ENCODE data around the gene PCDHA6. TPM values are rescaled to one million over a fixed set of nuclear protein-coding genes. Genes with fewer than 3 reads are reported as not detected.
"Not testable (repeated sequence)": the region's sequence is repeated elsewhere in the genome, so short reads cannot be mapped to it uniquely, and the experiment has no call there.

Gene PCDHA6
- total and polyA plus RNA-seq, 2 of the 8 experiments (the other 6 are each of a cell fraction or from before 2014, with no cell fraction given), result 0.71 to 7.1 TPM

GRCh38 chr5:140808241-140808888 is 19.4 kb upstream of the PCDHA6 start:
- not testable (repeated sequence) for H3K23me2 ChIP-seq (ENCODE audit: low read depth, low read length); H3K79me2 ChIP-seq (ENCODE audit: control insufficient read depth in 1 of 2, insufficient read depth in 2 of 2, low read length in 2 of 2); H3K27ac ChIP-seq (ENCODE audit: low read depth, low read length); H3K79me1 ChIP-seq (ENCODE audit: low read depth, low read length); H3K27me3 ChIP-seq (replicated peaks in 1 of 4; ENCODE audit: control insufficient read depth in 3 of 4, extremely low read depth in 1 of 4, insufficient read depth in 3 of 4, low read length in 3 of 4); H4K8ac ChIP-seq (ENCODE audit: extremely low read depth, insufficient read depth, low read length); DNase-seq (ENCODE audit: low read depth in 1 of 2, low spot score in 2 of 2); H3K4me3 ChIP-seq (ENCODE audit: extremely low read depth in 1 of 4, insufficient read depth in 2 of 4, low read depth in 3 of 4, low read length in 4 of 4); H3K36me3 ChIP-seq (ENCODE audit: control insufficient read depth in 2 of 4, insufficient read depth in 4 of 4, low read length in 3 of 4); H4K91ac ChIP-seq (replicated peaks; ENCODE audit: insufficient read length, low read length); FAIRE-seq; H2BK15ac ChIP-seq (ENCODE audit: low read length); H2AK5ac ChIP-seq (ENCODE audit: low read depth, low read length); H3K4me1 ChIP-seq (replicated peaks in 1 of 4; ENCODE audit: control insufficient read depth in 3 of 4, insufficient read depth in 4 of 4, low read length in 3 of 4); H2BK5ac ChIP-seq (ENCODE audit: low read depth, low read length); H3K23ac ChIP-seq (ENCODE audit: insufficient read length); H4K5ac ChIP-seq (ENCODE audit: insufficient read length, low read depth, low read length); H3K14ac ChIP-seq (ENCODE audit: insufficient read length); H3K18ac ChIP-seq (ENCODE audit: extremely low read depth, low read length); H2BK20ac ChIP-seq (ENCODE audit: low read length); H3K4ac ChIP-seq (replicated peaks; ENCODE audit: insufficient read length, low read depth, low read length); H3K9ac ChIP-seq (replicated peaks in 1 of 4; ENCODE audit: extremely low read depth in 1 of 4, low read depth in 3 of 4, low read length in 3 of 4); H2AFZ ChIP-seq (ENCODE audit: low read length); H2BK120ac ChIP-seq (replicated peaks; ENCODE audit: low read depth, low read length); H3K56ac ChIP-seq (replicated peaks; ENCODE audit: insufficient read length, low read depth, low read length); H3K9me3 ChIP-seq (ENCODE audit: insufficient read depth in 2 of 2, low read depth in 1 of 2, low read length in 1 of 2); H4K20me1 ChIP-seq (replicated peaks in 1 of 2; ENCODE audit: control insufficient read depth in 1 of 2, insufficient read depth in 2 of 2, low read length in 2 of 2)
- ChIA-PET POLR2A (ENCODE audit: partially characterized antibody) (interaction anchor here (0.6 to 2.1 kb wide), 6 partner anchors 8 to 232 kb away, joined by 3 to 8 read pairs (median 4); partner anchors contain the start of genes PCDHA1 and PCDHA2), CTCF (ENCODE audit: partially characterized antibody) (interaction anchor here (0.6 to 5.5 kb wide), 42 partner anchors 8 to 374 kb away, joined by 3 to 59 read pairs (median 6); partner anchors contain the start of genes PCDHA1, PCDHA10, PCDHA11 and PCDHA12)
- Histone ChIP-seq H2BK12ac (ENCODE audit: low read depth, low read length) (peak overlapping the region; percentile 46; the same call in 1 of the 2 replicates), H3K4me2 (ENCODE audit: insufficient read depth in 1 of 2, low read depth in 2 of 2, low read length in 2 of 2) (peak overlapping the region in 1 of 2 experiments; percentile 59; a peak in 1 of 4 replicates)
- 98% methylated on average over 56 of the region's 62 CpGs; no CpG with 5 or more reads in 1 of the 2 experiments for WGBS, 2 experiments (ENCODE audit: extremely low coverage in 1 of 2, insufficient coverage in 1 of 2, insufficient read length in 1 of 2, insufficient replicate concordance in 2 of 2, low coverage in 1 of 2, low lambda C conversion rate in 2 of 2, missing lambda C conversion rate in 1 of 2)
